Measurements from ENCODE around the gene C19orf47.
"Not testable (repeated sequence)": the region's sequence is repeated elsewhere in the genome, so short reads cannot be mapped to it uniquely, and the experiment has no call there.

Gene C19orf47

GRCh38 chr19:40374084-40374483 is 25.9 kb upstream of the C19orf47 start:
- DNase-seq, result no peak

DNA sequence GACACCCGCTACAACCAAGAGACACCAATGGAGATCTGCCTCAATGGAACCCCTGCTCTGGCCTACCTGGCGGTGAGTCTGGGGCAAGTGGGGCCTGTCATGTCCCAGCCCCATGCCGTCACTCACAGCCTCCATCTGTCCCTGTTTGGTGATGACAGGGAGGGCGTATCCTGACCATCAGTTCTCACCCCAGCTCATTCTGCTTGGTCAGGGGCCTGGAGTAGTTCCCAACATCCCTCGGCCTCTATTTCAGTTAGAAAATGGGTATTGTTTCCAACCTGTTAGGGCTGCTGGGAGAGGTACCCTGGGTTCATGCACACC is 23.6 kb upstream of the C19orf47 start:
- DNase-seq, result no peak

- no peak for DNase-seq
Measured at GRCh38 chr19:40370997-40371801, 23.0 kb upstream of the C19orf47 start.

GRCh38 chr19:40370253-40370652 is 22.1 kb upstream of the C19orf47 start:
- DNase-seq, result not testable (repeated sequence)

- DNase-seq, result no peak
Measured at GRCh38 chr19:40369797-40370196, 21.6 kb upstream of the C19orf47 start.

DNA sequence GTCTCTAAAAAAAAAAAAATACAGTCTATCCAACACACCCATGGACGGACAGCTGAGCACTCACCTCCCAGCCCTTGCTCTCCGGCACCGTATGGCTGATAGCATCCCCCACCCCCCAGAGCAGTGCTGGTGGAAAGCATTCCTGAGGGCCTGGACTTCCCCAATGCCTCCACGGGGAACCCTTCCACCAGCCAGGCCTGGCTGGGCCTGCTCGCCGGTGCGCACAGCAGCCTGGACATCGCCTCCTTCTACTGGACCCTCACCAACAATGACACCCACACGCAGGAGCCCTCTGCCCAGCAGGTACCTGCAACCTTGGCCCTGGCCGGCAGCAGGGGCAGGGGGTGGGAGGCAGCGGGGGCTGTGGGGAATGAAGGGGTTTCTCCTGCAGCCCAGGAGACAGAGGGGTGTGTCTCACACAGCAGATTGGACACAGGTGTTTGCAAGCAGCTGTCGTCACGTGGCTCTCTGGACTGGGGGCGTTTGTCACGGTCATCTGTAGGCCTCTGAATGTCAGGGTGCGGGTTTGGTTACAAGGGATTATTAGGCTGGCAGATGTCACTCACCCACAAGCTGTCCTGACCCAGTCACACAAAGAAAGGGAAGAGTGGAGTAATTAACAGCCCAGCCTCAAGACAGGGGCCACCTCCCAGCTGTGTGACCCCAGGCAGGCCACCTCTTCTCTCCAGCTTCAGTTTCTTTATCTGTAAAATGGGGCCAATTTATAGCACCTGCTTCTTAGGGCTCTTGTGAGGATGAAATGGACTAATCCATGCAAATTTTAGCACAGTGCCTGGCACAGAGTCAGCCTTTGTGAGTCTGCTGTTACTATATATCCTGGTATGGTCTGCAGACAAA is 19.6 kb upstream of the C19orf47 start:
- DNase-seq, result no peak

DNA sequence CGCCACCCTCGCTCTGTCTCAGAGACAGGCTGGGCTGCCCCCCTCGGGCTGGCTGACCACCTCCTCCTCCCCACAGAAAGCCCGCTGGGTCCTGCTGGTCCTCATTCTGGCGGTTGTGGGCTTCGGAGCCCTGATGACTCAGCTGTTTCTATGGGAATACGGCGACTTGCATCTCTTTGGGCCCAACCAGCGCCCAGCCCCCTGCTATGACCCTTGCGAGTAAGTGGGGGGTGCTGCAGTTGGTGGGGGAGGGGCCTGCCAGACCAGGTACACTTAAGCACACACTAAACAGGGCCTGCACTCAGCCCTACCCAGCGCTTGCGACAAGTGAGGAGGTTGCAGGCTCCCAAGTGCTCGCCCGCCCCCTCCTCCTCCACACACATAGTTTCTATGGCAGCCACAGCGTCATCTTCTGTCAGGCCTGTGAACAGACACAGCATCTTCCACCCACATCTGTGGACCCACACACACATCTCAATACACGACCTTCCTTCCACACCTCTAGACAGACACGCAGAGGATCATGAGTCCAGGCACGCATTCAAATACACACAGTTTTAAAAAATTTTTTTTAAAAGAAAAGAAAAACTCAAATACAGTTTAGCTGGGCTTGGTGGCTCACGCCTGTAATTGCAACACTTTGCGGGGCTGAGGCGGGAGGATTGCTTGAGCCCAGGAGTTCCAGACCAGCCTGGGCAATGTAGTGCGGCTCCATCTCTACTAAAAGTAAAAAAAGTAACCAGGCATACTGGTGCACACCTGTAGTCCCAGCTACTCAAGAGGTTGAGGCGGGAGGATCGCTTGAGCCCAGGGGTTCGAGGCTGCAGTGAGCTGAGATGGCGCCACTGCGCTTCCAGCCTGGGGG is 18.7 kb upstream of the C19orf47 start:
- DNase-seq, result peak; percentile 45

- peak; percentile 78 for DNase-seq
Measured at GRCh38 chr19:40365613-40366401, 17.6 kb upstream of the C19orf47 start.

- DNase-seq, result no peak
Measured at GRCh38 chr19:40365010-40365409, 16.8 kb upstream of the C19orf47 start.

- no peak for DNase-seq
Measured at GRCh38 chr19:40363069-40363468, 14.9 kb upstream of the C19orf47 start.

DNA sequence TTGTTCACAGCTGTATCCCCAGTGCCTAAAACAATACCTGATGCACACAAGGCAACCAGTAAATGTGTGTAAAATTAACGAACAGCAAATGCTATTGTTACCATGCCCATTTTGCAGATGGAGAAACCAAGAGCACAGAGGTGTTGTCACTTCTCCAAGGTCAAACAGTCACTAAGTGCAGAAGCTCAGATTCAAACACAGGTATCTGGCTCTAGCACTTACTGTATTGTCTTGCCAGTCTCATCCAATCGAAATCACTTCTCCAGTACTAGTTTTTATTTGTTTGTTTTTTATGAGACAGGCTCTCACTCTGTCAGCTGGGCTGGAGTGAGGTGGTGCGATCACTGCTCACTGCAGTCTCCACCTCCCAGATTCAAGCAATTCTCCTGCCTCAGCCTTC is 14.0 kb upstream of the C19orf47 start:
- DNase-seq, result no peak

- DNase-seq, result no peak
Measured at GRCh38 chr19:40360708-40361241, 12.6 kb upstream of the C19orf47 start.

- DNase-seq, result no peak
Measured at GRCh38 chr19:40360020-40360707, 12.0 kb upstream of the C19orf47 start.

DNA sequence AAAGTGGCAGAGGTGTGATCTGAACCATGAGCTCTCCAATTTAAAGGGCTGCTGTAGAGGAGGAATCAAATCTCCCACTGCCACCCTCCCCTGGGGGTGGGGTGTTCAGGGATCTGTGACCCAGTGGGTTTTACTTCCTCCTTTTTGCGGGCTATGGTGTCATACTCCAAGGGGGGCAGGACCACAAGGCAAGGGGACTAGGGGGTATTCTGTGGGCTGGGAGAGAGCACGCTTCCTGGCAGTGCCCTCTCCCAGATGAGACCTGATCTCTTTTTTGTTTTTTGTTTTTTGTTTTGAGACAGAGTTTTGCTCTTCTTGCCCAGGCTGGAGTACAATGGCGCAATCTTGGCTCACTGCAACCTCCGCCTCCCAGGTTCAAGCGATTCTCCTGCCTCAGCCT is 10.6 kb upstream of the C19orf47 start:
- DNase-seq, result no peak

- DNase-seq, result peak; percentile 8
Measured at GRCh38 chr19:40357640-40358039, 9.4 kb upstream of the C19orf47 start.

DNA sequence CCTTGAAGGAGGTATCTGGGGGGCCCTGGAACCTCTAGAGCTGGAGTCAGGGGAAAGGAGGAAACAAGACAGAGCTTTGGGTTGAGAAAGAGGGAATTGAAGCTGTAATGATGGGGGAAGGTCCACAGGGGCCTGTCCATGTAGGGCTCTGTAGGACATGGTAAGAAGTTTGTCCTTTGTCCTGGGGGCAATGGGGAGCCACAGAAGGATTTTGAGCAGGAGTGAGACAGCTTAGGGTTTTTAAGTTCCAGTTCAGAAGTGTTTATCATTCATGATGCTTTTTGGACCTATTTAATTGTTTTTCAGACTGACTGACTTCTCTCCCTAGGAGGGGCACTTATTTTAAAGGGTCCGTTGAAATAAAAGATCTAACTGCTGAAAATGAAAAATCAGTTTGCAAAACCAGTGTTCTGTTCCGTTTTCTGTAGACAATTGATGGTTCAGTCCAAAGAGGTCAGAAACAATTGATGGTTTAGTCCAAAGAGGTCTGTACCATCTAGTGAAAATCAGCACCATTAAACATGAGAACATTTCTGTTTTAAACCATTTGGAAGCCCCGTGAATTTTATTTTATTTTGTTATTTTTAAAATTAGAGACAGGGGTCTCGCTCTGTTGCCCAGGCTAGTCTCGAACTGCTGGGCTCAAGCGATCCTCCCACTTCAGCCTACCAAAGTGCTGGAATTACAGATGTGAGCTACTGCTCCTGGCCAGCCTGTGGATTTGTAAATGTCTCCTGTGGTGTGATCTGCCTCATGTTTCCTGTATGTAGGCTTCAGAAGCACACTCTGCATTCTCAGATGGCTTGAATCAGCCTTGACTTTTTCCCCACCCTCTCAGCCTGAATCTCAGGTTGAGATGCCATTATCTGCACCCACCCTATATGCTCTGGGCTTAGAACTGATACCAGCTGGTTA is 8.7 kb upstream of the C19orf47 start:
- peak; percentile 29 for DNase-seq

DNA sequence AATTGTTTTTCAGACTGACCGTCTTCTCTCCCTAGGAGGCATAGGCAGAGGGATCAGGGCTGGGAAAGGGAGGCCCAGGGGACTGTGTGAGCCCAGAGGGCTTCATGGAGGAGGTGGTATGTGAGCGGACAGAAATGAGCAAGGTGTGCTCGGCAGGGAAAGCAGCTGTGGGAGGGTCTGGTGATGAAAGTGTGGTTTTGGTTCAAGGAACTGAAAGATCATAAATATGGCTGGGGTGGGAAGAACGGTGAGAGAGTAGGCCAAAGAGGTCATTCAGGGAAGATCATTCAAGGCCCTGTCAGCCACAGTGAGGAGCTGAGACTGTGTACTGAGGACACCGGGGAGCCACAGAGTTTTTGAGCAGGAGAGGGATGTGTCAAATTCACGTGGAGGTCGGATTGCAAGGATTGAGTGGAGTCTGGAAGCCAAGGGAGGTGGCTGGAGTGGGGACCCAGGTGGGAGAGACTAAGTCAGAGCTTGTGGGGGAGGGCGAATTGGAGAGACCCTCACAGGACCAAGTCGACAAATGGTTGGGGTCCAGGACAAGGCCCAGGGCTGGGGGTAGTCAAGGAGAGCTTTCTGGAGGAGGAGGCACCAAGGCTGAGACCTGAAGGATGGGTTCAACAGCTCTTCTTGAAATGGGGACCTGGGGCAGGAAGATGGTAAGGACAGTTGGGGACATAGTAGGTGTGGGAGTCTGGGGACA is 7.9 kb upstream of the C19orf47 start:
- no peak for DNase-seq

- peak; percentile 14 for DNase-seq
Measured at GRCh38 chr19:40348961-40349507, 837 bp upstream of the C19orf47 start.

GRCh38 chr19:40344422-40344821 is 3.8 kb downstream of the C19orf47 start:
- no peak for DNase-seq

Measured in fibroblast of upper back skin (primary cell).